Common myeloid progenitor, CD34-positive (primary cell): Measurements from ENCODE around the gene FAM187B.
"Not testable (repeated sequence)": the region's sequence is repeated elsewhere in the genome, so short reads cannot be mapped to it uniquely, and the experiment has no call there.

Experiments used
- CTCF ChIA-PET: fragments of 350-600 bp; sonication (Branson Sonifier 250); formaldehyde crosslinking; loops from one replicate; lab custom pipeline; 2021; ENCODE audit warnings: antibody characterized with exemption; lab: Charles Lee
- POLR2A ChIA-PET: fragments of 350-600 bp; sonication (Branson Sonifier 250); formaldehyde crosslinking; loops from one replicate; lab custom pipeline; 2021; ENCODE audit warnings: antibody characterized with exemption; lab: Charles Lee
- DNase-seq, 3 donors: peaks; one replicate each; pipeline versions ENCODE4 v3.0.0 to v3.0.0-alpha.2; 2013
- H3K27ac ChIP-seq, 2 experiments: 1 replicate in 1 of 2; 2 replicates in 1 of 2; pipeline ENCODE4 v1.7.0; 2013; ENCODE audit warnings: inconsistent platforms in 2 of 2, low read length in 2 of 2, mild to moderate bottlenecking in 2 of 2, low read depth in 1 of 2, moderate library complexity in 1 of 2; ENCODE audit not compliant: severe bottlenecking in 2 of 2, insufficient read depth in 1 of 2, poor library complexity in 1 of 2
- H3K27me3 ChIP-seq, 5 experiments: replicated peaks in 2 of 5; 1 replicate in 3 of 5; 2 replicates in 2 of 5; pipeline versions ENCODE4 v1.6.1 to v1.7.0; 2013; ENCODE audit warnings: low read length in 4 of 5, mild to moderate bottlenecking in 2 of 5, moderate library complexity in 2 of 5, inconsistent platforms in 1 of 5; ENCODE audit not compliant: insufficient read depth in 5 of 5, control insufficient read depth in 4 of 5
- H3K36me3 ChIP-seq, 4 experiments: 1 replicate in 2 of 4; 2 replicates in 2 of 4; pipeline versions ENCODE4 v1.6.1 to v1.7.0; 2013; ENCODE audit warnings: low read length in 3 of 4, control low read depth in 1 of 4, mild to moderate bottlenecking in 1 of 4; ENCODE audit not compliant: control insufficient read depth in 4 of 4, insufficient read depth in 4 of 4
- H3K4me1 ChIP-seq, 4 experiments: 1 replicate in 3 of 4; 2 replicates in 1 of 4; pipeline versions ENCODE4 v1.6.1 to v1.7.1; 2013; ENCODE audit warnings: low read length in 3 of 4, mild to moderate bottlenecking in 3 of 4, control low read depth in 1 of 4, inconsistent platforms in 1 of 4, moderate library complexity in 1 of 4; ENCODE audit not compliant: control insufficient read depth in 4 of 4, insufficient read depth in 4 of 4; ENCODE audit errors: control extremely low read depth in 1 of 4
- H3K4me3 ChIP-seq, 7 experiments: 1 replicate in 4 of 7; 2 replicates in 3 of 7; pipeline versions ENCODE4 v1.5.1 to v1.7.0; 2013; ENCODE audit warnings: mild to moderate bottlenecking in 7 of 7, low read length in 6 of 7, moderate library complexity in 6 of 7, inconsistent platforms in 2 of 7, low read depth in 2 of 7, control low read depth in 1 of 7; ENCODE audit not compliant: insufficient read depth in 4 of 7, control insufficient read depth in 1 of 7; ENCODE audit errors: extremely low read depth in 1 of 7
- H3K9me3 ChIP-seq, 5 experiments: 1 replicate in 4 of 5; 2 replicates in 1 of 5; pipeline versions ENCODE4 v1.6.1 to v1.7.1; 2013; ENCODE audit warnings: low read length in 4 of 5, mild to moderate bottlenecking in 2 of 5, inconsistent platforms in 1 of 5, low read depth in 1 of 5, moderate library complexity in 1 of 5; ENCODE audit not compliant: control insufficient read depth in 4 of 5, insufficient read depth in 2 of 5; ENCODE audit errors: control extremely low read depth in 1 of 5
- WGBS: methylation state at CpG from one replicate; pipeline ENCODE4 v1.1.5; 2013; ENCODE audit not compliant: insufficient coverage; 5-methylcytosine and 5-hydroxymethylcytosine counted together

FAM187B gene

GRCh38 chr19:35205733-35206323, 22.7 kb downstream of the FAM187B start:
- H3K27me3 ChIP-seq: no peaks in the 10 kb centered on the region
- H3K27ac ChIP-seq: no peak overlapping the region
- peaks cover 7 to 53% (median 41%) of the 10 kb centered on the region in 4 experiments for H3K4me1 ChIP-seq
- H3K4me3 ChIP-seq: no peak overlapping the region
- 86% methylated on average over 5 of the region's 6 CpGs for WGBS
- ChIA-PET CTCF (interaction anchor here (0.9 to 1.8 kb wide), 4 partner anchors 27 to 64 kb away, joined by 3 to 6 read pairs (median 4); partner anchors contain the start of gene FXYD5), POLR2A (interaction anchor here (1.2 kb wide), 1 partner anchor 34 kb away, joined by 5 read pairs; no protein-coding TSS in a partner anchor)
- H3K36me3 ChIP-seq: no peaks in the 10 kb centered on the region
- DNase-seq: no peak
- peaks cover 0 to 2% (median 0%) of the 10 kb centered on the region in 5 experiments for H3K9me3 ChIP-seq

GRCh38 chr19:35204799-35205732, 23.5 kb downstream of the FAM187B start:
- H3K9me3 ChIP-seq: peaks cover 0 to 2% (median 0%) of the 10 kb centered on the region in 5 experiments
- no peak overlapping the region for H3K27ac ChIP-seq
- H3K4me1 ChIP-seq: peaks cover 7 to 52% (median 38%) of the 10 kb centered on the region in 4 experiments
- no peaks in the 10 kb centered on the region for H3K36me3 ChIP-seq
- ChIA-PET POLR2A (no interaction called here), CTCF (interaction anchor here (1.4 to 1.8 kb wide), 3 partner anchors 26 to 64 kb away, joined by 3 to 6 read pairs (median 4); partner anchors contain the start of gene FXYD5)
- H3K27me3 ChIP-seq: no peaks in the 10 kb centered on the region
- no peak overlapping the region for H3K4me3 ChIP-seq
- WGBS: 37% methylated on average over 10 of the region's 13 CpGs
- peak; percentile 59 to 91 (median 88) for DNase-seq

- H3K9me3 ChIP-seq: no peaks in the 10 kb centered on the region
- DNase-seq: no peak
- ChIA-PET POLR2A (no interaction called here), CTCF (interaction anchor here (0.6 to 1.4 kb wide), 8 partner anchors 9 to 61 kb away, joined by 3 to 5 read pairs (median 3); no protein-coding TSS in a partner anchor)
- H3K4me3 ChIP-seq: no peak overlapping the region
- no peaks in the 10 kb centered on the region for H3K27me3 ChIP-seq
- no peaks in the 10 kb centered on the region for H3K36me3 ChIP-seq
- 94% methylated on average over 4 of the region's 4 CpGs for WGBS
- no peak overlapping the region for H3K27ac ChIP-seq
- peaks cover 7 to 48% (median 37%) of the 10 kb centered on the region in 4 experiments for H3K4me1 ChIP-seq
Measured at GRCh38 chr19:35202722-35203688, 25.5 kb downstream of the FAM187B start.

GRCh38 chr19:35199481-35199880, 29.1 kb downstream of the FAM187B start:
- Histone ChIP-seq H3K4me3 (no peak overlapping the region), H3K36me3 (no peaks in the 10 kb centered on the region), H3K27me3 (no peaks in the 10 kb centered on the region), H3K27ac (no peak overlapping the region), H3K4me1 (peaks cover 1 to 13% (median 5%) of the 10 kb centered on the region in 4 experiments), H3K9me3 (no peaks in the 10 kb centered on the region)
- ChIA-PET POLR2A (no interaction called here), CTCF (interaction anchor here (0.9 to 2.5 kb wide), 4 partner anchors 10 to 96 kb away, joined by 3 to 15 read pairs (median 3); no protein-coding TSS in a partner anchor)
- DNase-seq: no peak
- WGBS: 100% methylated on average over 1 of the region's 2 CpGs

- H3K4me3 ChIP-seq, DNase-seq, H3K27ac ChIP-seq, H3K36me3 ChIP-seq, POLR2A ChIA-PET, H3K4me1 ChIP-seq, H3K9me3 ChIP-seq, CTCF ChIA-PET, H3K27me3 ChIP-seq: not testable (repeated sequence)
- WGBS: 96% methylated on average over 4 of the region's 6 CpGs
Measured at GRCh38 chr19:35196861-35197260, 31.7 kb downstream of the FAM187B start.

- ChIA-PET CTCF (no interaction called here), POLR2A (no interaction called here)
- H3K27ac ChIP-seq: no peak overlapping the region
- H3K4me1 ChIP-seq: no peaks in the 10 kb centered on the region
- H3K9me3 ChIP-seq: peaks cover 0 to 2% (median 0%) of the 10 kb centered on the region in 5 experiments
- no peaks in the 10 kb centered on the region for H3K27me3 ChIP-seq
- no peaks in the 10 kb centered on the region for H3K36me3 ChIP-seq
- no peak overlapping the region for H3K4me3 ChIP-seq
- DNase-seq: no peak
- WGBS: 62% methylated on average over 1 of the region's 2 CpGs
Measured at GRCh38 chr19:35195830-35196229, 32.7 kb downstream of the FAM187B start.
